Stimulated activated CD8-positive, alpha-beta memory T cell treated with anti-CD3 and anti-CD28 coated beads, Interleukin-15, amount 100 ng/mL, for 1 hour (primary cell): ENCODE measurements around the gene PNMA6E.

ENCODE experiments used
- DNase-seq: peaks from one replicate; pipeline ENCODE4 v3.0.0-alpha.2; 2020; ENCODE audit warnings: low read depth

The PNMA6E gene

DNA sequence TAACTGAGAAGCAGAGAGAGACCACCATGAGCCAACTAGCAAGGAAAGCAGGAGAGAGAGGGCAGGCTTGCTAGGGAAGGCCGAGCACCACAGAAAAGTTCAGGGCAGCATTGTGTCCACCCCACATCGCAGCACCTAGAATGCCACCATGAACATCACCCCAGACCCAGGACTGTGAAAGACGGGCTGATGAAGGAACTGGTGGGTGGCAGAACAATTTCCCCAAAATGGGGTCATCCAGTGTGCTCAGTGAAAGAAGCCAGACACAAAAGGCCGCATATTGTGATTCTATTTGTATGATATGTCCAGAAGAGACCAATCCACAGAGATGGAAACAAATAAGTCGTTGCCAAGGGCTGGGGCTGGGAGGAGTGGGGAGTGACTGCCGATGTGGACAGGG, 16.8 kb downstream of the PNMA6E start:
- DNase-seq = no peak

DNA sequence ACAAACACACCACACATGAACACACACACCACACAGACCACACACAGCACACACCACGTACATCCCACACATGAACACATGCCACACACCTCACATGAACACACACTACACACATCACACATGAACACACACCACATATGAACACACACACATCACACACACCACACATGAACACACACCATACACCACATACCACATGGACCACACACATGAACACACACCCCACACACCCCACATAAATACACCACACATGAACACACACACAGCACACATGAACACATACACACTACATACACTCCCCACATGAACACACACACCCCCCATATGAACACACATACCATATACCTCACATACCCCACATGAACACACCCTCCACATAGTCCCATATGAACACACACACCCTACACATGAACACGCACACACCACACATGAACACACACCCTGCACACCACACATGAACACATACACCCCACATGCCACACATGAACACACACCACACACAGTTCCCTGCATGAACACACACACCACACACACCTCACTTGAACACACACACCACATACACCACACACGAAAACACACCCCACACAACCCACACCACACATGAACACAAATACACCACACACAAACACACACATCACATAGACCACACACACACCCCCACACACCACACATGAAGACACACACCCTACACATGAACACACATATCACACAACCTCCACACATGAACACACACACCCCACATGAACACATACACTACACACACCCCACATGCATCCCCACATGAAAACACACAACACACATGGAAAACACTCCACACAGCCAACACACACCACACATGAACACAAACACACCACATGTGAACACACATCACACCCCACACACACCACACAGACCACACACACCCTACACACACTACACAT, 18.3 kb downstream of the PNMA6E start:
- DNase-seq = no peak

DNA sequence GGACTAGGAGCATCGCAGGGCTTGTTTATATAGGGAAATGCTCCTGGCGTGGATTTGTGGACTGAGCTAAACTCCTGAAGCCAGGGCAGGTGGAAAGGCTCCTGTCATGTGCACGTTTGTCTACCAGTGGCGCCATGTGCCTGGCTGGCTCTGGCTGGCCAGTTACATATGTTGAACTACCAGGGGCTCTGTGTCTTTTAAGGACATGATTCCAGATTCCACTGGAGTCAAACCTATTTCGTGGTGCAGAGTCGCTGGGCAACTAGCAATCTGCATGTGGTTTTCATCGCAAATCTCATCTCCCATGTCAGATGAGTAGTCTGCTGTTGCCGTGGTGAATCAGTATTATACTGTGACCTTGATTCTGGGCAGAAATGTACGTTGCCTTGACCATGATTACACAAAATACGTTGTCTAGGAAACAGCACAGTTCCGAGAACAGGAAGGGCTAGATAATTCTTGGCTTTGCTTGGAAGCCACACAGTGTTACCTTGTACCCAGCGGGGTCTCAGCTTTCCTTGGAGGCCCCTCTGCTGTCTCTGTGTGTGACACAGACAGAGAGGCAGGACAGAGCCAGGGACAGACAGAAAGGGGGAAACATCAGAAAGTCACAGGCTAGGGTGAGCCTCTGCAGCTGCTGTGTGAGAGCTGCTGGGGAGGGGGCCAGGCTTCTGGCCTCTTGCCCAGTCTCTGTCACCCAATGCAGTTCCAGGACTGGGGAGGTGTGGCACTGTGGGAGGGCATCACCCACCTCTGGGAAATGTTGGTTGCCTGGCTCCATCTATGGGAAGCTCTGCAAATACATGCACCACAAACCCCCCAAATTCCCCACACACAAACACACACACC, 19.2 kb downstream of the PNMA6E start:
- DNase-seq = no peak

DNA sequence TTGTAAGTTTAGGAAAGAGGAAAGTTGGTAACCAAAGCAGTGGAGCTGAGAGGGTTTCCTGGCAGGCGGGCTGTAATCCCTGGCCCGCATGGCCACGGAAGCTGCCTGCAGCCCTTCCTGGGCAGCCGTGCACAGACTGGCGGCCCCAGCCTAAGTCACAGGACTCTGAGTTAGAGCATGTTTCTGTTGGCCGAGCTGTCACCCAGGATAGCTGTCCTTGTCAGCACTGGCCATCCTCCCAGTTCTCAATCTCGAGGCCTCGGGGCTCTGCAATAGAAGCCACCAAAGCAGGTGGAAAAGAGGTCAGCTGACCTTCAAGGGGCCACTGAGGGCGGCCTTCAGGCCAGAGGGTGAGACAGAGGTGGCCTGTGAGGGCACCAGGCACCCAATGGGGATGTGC, 20.5 kb downstream of the PNMA6E start:
- DNase-seq = no peak

DNA sequence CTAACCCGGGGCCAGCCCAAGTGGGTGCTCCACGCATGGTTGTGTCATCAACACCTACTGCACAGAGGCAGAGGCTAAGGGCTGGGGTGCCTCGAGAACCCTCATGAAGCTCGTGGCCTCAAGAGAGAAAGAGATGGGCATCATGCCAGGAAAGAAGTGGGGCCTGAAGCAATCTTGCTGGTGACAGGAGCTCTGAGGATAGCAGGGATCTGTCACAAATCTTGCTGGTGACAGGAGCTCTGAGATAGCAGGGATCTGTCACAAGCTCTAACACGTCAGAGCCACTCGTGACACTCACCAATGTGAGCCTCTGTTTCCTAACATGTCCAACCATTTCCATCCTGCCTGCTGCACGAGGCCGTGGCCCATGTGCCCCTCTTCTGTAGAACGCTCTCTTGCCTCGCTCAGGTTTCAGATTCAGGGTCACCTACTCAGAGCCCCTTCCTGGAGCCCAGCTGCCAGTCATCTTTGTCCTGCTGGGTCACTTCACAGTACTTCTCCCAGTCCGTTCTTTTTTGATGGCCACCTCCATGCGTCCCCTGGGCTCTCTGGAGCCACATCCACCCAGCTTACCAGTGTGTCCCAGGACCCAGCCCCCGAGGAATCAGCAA, 21.1 kb downstream of the PNMA6E start:
- DNase-seq = no peak

DNA sequence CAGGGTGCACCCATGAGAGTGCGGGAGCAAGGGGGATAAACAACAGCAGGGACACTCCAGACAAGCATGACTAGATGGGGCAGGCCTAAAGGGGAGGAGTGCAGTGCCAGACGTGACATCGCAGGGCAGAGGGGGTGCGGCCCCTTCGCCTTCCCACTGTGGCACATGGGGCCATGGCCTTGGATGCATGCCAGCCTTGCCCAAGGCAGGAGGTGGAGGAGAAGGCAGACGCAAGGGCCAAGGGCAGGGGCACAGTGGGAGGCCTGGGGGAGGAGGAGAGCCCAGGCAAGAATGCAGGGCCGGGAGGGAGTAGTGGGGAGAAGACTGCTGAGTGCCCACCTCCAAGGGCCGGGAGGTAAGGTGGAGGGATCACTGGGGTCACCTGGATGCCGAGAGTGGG, 21.6 kb downstream of the PNMA6E start:
- DNase-seq = no peak

DNA sequence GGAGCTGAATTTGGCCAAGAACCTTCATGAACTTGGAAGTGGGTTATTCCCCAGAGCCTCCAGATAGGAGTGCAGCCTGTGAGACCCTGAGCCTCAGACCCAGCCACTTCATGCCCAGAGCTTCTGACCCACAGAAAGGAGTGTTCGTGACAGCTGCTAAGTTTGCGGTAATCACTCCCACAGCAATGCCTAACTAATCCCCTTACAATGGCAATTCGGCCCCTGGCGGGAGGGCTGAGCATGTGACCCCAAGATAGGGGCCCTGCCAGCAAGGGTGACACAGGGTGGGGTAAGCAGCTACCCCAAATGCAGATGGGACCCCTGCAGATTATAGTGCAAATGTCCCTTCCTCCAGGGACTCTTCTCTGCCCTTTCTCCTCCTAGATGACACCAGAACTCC, 22.5 kb downstream of the PNMA6E start:
- DNase-seq = no peak

DNA sequence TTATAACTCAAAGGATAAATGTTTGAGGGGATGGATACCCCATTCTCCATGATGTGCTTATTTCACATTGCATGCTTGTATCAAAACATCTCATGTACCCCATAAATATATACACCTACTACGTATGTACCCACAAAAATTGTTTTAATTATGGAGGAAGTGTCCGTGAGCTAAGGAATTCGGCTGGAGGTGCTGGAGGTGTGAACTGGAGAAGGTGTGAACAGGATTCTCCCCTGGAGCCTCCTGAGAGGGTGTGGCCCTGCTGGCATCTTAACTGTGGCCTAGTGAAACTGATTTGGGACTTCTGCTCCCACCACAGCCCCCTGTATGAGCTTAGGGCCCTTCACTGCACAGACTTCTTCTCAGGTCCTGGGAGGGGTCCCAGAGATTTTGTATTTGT, 23.4 kb downstream of the PNMA6E start:
- DNase-seq = no peak

DNA sequence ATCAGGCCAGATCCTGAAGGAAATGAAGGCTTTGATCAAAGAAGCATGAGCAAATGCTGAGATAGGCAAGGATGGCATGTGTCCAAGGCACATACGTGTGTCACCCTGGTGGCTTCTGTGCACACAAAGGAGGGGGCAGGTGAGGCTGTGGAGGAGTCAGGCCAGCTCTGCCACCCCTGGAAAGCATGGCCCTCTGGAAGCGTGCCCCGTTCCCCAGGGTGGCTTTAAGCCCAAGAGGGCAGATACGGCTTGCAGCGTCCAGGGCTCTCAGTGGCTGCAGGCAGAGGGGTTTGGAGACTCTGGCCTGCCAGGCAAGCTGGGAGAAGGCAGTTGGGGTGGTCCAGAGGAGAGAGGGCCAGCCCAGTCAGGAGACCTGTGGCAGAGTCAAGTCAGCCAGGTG, 25.6 kb downstream of the PNMA6E start:
- DNase-seq = no peak

DNA sequence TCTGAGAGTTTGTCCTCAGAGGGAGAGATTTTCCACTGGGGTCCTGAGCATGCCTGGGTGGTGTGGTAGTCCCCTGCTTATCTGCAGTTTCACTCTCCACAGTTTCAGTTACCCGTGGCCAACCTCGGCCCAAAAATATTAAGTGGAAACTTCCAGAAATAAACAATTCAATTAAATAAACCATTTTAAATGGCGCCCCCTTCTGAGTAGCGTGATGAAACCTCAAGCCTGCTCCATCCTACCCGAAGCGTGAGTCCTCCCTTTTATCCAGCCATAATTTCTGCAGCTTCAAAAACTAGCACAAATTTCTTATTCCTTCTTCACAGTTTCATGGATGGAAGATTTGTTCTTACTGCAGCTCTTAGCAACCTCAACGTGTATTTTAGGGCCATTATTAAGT, 26.7 kb downstream of the PNMA6E start:
- DNase-seq = no peak

DNA sequence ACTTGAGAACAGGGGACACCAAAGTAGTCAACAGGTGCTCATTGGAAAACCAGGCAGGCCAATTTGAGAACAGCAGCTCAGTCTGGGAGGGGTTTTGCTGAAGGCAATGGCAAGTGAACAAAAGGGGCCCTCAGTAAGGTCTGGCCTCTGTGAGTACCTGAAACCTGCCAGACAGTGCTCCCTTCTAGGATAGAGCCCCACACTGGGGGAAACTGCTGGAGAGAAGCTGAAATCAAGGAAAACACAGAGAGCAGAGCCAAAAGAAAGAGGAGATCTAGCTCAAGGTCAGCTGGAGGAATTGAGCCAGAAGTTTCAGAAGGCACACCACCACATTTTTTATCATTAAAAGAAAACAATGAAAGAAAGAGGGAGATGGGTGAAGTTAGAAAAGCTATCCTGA, 28.2 kb downstream of the PNMA6E start:
- no peak for DNase-seq

DNA sequence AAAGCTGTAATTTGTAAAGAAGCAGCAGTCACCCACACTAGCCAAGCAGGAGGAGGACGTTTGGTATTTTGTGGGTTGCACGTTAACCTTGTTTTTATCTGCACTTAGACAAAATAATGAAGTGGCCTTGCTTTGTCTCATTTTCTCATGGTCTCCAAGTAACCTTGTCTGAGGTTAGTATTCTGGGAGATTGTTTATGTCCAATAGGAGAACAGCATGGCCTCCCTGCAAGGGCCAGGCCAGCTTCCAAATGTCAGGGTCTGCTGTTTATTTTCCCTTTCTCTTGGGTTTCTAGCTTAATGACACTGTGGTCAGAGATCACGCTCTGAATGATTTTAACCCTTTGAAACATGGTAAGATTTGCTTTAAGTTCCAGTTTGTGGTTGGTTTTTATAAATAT, 29.9 kb downstream of the PNMA6E start:
- no peak for DNase-seq

DNA sequence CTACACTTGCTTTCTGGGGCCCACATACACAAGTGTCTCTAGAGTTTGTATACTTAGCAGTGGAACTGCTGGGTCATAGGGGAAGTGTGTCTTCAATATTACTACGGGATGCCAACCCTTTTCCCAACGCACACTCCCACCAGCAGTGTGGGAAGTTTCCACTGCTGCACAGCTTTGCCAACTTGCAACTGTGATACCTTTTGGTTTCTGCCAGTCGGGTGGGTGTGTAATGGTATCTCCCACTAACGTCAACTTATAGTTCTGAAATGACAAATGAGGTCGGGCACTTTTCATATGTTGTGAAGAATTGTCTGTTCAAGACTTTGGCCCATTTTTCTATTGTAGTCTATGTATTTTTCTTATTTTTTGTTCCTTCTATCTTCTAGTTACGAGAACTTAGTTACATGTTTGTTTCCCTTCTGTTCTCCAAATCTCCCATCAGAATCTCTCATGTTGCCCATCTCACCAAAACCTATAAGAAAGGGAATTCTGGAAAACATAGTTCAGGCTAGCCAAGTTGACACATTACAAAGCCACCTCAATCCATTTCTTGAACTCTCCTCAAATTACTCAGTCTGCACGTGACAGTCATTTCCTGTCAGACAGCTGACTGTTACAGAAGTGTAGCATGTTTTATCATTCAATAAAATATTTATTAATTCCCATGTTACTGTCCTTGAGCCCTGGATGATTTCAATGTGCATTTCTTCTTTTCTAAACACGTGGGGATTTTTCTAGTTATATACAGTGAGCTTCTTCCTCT, 30.7 kb downstream of the PNMA6E start:
- no peak for DNase-seq

DNA sequence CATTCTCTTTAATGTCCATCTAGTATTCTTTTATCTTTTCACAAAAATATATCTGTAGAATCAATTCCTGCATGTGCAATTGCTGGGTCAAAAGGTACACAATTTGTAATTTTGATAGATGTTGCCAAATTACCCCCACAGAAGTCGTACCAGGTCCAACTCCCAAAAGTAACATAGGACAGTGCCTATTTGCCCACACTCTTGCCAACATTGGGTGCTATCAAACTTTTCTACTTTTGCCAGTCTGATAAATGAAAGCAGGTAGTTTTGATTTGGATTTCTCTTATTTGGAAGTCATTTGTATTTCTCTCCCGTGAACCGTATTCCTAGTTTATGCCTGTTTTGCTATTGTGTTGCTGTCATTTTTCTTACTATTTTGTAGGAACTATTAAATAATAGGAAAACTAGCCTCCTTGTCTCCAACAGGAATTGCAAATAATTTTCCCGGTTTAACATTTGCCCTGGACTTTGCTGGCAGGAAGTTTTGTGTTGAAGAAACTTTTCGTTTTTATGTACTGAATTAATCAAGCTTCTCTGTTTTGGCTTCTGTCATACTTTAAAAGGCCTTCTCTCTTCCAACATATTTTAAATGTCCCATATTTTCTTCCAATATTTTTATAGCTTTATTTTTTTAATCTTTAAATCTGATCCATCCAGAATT, 34.1 kb downstream of the PNMA6E start:
- DNase-seq = no peak

DNA sequence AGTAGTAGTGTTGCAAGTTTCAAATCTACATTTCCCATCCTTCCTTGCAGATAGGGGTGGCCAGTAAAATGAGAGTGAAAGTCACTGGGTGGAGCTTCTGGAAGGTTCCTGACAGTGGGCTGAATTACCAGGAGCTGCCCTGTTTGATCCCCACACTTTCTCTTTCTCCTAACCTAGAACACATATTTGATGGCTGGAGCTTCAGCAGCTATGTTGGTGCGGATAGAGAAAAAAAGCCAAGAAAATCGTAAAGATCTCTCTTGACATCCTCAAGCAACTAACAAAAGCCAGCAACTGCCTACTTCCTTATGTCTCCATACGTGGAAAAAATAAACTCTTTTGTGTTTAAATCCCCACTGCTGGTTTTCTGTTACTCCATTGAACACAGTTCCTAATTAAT, 35.0 kb downstream of the PNMA6E start:
- DNase-seq = no peak

DNA sequence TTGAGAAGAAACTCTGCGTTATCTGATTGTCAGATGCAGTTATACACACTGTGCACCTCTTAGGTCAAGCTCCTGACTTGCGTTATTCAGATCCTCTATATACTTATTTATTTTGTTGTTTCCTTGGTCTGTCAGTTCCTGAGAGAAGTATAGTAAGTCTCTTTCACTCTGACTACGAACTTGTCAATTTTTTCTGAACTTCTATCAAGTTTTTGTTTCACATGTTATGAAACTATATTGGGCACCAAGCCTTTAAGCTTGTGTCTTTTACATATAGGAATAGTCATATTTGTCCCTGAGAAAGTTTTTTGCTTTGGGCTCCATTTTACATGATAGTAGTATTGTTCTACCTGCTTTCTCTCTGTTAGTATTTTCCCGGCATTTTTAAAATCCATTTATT, 35.5 kb downstream of the PNMA6E start:
- no peak for DNase-seq

DNA sequence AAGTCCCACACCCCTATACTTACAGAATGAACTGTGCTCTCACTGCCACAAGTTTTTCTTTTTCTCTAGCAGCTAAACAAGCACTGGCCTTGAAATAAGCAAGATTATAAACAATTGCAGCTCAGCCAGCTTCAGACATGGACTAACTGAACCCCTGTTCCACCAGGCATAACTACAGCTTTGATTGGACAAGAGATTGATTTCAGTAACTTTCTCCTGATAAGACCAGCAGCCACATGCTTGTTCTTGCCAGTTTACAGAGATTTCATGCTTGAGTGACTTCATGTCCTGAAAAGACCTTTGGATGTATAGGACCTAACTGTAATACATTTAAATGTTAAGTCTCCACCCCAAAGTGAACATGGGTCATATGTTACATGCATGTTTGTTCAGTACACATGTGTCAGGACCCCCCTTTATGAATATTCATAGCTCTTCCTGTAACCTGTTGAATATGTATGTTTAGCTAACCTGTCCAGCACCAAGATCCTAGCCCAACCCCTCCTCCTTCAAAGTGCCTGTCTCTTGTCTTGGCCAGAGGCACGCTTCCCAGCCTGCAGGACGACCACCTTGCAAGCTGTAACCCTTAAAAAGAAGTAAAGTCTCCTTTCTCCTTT, 39.3 kb downstream of the PNMA6E start:
- DNase-seq = no peak

DNA sequence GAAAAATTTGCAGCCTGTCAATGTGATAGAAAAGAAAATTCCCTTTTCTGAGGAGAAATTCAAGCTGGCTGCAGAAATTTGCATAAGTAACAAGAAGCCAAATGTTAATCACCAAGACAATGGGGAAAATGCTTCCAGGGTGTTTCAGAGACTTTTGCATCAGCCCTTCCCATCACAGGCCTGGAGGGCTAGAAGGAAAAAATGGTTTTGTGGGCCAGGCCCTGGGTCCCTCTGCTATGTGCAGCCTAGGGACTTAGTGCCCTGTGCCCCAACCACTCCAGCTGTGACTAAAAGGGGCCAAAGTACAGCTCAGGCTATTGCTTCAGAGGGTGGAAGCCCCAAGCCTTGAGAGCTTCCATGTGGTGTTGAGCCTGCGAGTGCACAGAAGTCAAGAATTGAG, 43.3 kb downstream of the PNMA6E start:
- no peak for DNase-seq

DNA sequence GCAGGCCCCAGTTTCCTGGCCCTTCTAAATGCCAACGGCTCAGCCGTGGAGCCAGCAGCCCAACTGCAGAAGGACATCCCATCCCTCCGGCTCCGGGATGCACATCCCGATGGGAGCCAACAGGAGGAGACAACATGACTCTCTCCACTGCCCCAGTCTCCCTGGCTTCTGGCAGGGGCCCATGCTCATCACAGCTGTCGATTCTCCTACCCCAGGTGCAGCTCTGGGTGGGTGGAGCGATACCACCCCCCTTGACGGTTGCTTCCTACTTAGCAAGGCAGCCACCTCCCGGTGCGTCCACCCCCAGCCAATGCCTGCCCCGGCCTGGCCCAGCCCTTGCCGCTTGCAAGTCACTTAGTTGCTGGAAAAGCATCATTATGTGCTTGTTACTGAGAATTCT, 47.7 kb downstream of the PNMA6E start:
- no peak for DNase-seq

DNA sequence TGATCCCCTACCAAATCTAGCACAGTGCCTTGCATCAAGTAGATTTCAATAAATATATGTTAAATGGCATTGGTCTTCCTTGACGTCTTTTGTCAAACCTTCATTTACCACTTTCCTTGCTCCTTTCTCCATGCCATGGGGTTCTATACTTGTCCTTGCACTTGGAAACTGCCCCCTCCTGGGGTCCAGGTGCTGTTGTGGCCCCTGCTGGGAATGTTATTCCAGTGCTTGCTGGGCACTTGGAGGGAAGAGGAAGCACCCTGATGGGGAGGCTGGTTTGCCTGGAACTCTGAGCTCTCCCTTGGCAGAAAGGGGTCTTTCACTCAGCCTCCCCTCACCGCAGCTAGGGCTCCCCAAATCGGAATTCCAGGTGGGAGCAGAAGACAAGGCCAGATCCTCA, 48.3 kb downstream of the PNMA6E start:
- no peak for DNase-seq

DNA sequence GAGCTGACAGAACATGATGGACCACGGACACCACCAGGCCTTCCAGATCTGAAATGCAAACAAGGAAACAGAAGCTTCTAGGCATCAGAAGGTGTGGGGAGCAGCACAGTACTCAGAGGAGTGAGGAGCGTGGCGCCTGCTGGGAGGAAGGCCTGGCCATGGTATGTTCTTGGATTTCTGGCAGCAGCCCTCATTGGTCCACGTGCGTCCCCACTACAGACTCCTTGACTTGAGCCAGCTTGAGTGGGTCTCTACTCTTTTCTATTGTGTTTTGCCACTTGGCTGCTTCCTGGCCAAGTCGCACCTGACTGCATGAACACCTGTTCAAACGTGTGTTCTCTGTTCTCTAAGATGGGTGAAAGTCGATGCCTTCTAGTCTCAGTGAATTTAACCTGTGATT, 49.2 kb downstream of the PNMA6E start:
- DNase-seq = no peak
